Measurements from ENCODE around the gene AFF3.

AFF3 gene

DNA sequence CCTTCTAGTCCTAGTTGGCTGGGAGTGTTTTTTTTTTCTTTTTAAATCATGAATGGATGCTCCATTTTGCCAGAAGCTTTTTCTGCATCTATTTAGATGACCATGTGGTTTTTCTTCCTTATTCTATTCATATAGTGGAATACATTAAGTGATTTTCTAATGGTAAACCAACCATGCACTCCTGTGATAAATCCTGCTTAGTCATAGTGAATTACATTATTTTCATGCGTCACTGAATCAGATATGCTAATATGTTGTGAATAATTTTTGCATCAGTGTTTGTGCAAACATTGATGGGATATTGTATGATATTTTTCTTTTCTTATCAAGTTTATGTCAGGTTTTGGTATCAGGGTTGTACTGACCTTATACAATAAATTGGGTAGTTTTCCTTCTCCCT lies 423.3 kb downstream of the AFF3 start:
- Histone ChIP-seq H3K9me2 (ENCODE audit: low read depth, low read length) (no peaks in the 10 kb centered on the region), H2AFZ (ENCODE audit: low read length) (no peak overlapping the region)

DNA sequence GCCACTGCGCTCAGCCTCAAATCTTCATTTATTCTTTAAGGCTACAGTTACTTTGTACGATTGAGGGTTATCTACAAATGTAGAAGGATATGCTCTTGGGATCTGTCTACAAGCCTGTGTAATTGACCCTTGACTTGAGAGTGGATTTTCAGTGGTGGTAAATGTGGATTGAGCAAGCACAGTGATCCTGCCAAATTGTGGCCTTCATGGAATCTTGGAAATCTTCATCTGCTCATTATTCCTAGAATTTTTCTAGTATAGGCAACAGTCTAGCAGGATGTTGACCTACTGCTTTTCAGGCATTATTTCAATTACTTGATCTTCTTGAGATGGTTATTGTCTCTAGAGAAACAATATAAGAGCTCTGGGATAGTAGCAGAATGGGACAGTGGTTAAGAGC lies 426.4 kb downstream of the AFF3 start:
- no peak for TF ChIP-seq EZH2 (IDR thresholded peaks at IDR 0.05; ENCODE audit: borderline replicate concordance, low read length)
- TF ChIP-seq, protein P1, sequence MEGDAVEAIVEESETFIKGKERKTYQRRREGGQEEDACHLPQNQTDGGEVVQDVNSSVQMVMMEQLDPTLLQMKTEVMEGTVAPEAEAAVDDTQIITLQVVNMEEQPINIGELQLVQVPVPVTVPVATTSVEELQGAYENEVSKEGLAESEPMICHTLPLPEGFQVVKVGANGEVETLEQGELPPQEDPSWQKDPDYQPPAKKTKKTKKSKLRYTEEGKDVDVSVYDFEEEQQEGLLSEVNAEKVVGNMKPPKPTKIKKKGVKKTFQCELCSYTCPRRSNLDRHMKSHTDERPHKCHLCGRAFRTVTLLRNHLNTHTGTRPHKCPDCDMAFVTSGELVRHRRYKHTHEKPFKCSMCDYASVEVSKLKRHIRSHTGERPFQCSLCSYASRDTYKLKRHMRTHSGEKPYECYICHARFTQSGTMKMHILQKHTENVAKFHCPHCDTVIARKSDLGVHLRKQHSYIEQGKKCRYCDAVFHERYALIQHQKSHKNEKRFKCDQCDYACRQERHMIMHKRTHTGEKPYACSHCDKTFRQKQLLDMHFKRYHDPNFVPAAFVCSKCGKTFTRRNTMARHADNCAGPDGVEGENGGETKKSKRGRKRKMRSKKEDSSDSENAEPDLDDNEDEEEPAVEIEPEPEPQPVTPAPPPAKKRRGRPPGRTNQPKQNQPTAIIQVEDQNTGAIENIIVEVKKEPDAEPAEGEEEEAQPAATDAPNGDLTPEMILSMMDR (IDR thresholded peaks at IDR 0.05; ENCODE audit: low read length): no peak
- no peaks in the 10 kb centered on the region for H3K27me3 ChIP-seq (ENCODE audit: insufficient read depth, low read length)

More for the DNA sequence above, 423.3 kb downstream of the AFF3 start:
- H3K9me3 ChIP-seq (ENCODE audit: low read length): peaks cover 11% of the 10 kb centered on the region; the same call in 1 of the 2 replicates
- no peak overlapping the region for H3K27ac ChIP-seq (ENCODE audit: low read depth, low read length, poor library complexity, severe bottlenecking)
- H3K9ac ChIP-seq (ENCODE audit: low read length): no peak overlapping the region
- TF ChIP-seq EZH2 (IDR thresholded peaks at IDR 0.05; ENCODE audit: borderline replicate concordance, low read length): no peak
- TF ChIP-seq, protein P1 (IDR thresholded peaks at IDR 0.05; ENCODE audit: low read length): no peak
- no peaks in the 10 kb centered on the region for H4K20me1 ChIP-seq (ENCODE audit: insufficient read depth, low read length)
- H3K27me3 ChIP-seq (ENCODE audit: insufficient read depth, low read length): no peaks in the 10 kb centered on the region
- H3K36me3 ChIP-seq (ENCODE audit: insufficient read depth, low read length): peaks cover 60% of the 10 kb centered on the region
- H3K79me2 ChIP-seq (ENCODE audit: insufficient read depth, low read length): no peaks in the 10 kb centered on the region
- no peaks in the 10 kb centered on the region; the same call in 1 of the 2 replicates for H3F3A ChIP-seq (ENCODE audit: insufficient read depth, low read length)
- no peak overlapping the region for H3K4me2 ChIP-seq (ENCODE audit: low read length)
- no peak overlapping the region for H3K4me3 ChIP-seq (ENCODE audit: low read depth, low read length, poor library complexity, severe bottlenecking)
- no peaks in the 10 kb centered on the region for H3K4me1 ChIP-seq (ENCODE audit: insufficient read depth, low read length, severe bottlenecking)

DNA sequence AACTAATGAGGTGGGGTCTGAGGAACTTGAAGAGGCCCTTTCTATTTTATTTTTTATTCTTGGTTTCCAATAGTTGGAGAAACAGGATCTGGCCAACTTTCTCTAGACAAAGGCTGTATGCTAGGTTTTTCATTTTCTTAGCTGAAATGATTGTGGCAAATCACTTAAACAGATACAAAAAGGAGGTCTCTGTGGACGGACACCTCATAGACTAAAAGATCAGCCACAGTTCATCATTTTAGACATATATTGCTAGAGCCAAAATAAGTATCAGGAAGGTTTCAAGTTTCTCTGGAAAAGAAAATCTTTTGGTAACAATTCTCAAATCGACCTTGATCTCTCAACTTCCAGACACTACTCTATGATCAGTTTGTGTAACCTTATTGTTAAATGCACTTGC lies 428.0 kb downstream of the AFF3 start:
- no peaks in the 10 kb centered on the region; the same call in 1 of the 2 replicates for H3F3A ChIP-seq (ENCODE audit: insufficient read depth, low read length)
- TF ChIP-seq EZH2 (IDR thresholded peaks at IDR 0.05; ENCODE audit: borderline replicate concordance, low read length): no peak
- TF ChIP-seq, protein P1 (IDR thresholded peaks at IDR 0.05; ENCODE audit: low read length): no peak

More for the DNA sequence above, 426.4 kb downstream of the AFF3 start:
- no peaks in the 10 kb centered on the region for H3K9me3 ChIP-seq (ENCODE audit: low read length)
- H3K4me2 ChIP-seq (ENCODE audit: low read length): no peak overlapping the region
- H3K27ac ChIP-seq (ENCODE audit: low read depth, low read length, poor library complexity, severe bottlenecking): no peak overlapping the region
- no peak overlapping the region for H3K4me3 ChIP-seq (ENCODE audit: low read depth, low read length, poor library complexity, severe bottlenecking)
- no peaks in the 10 kb centered on the region for H3K9me2 ChIP-seq (ENCODE audit: low read depth, low read length)
- peaks cover 4% of the 10 kb centered on the region for H3K4me1 ChIP-seq (ENCODE audit: insufficient read depth, low read length, severe bottlenecking)
- no peak overlapping the region for H3K9ac ChIP-seq (ENCODE audit: low read length)
- H3K36me3 ChIP-seq (ENCODE audit: insufficient read depth, low read length): peaks cover 46% of the 10 kb centered on the region; the same call in 1 of the 2 replicates
- H2AFZ ChIP-seq (ENCODE audit: low read length): no peak overlapping the region
- H3F3A ChIP-seq (ENCODE audit: insufficient read depth, low read length): no peaks in the 10 kb centered on the region; the same call in 1 of the 2 replicates
- no peaks in the 10 kb centered on the region for H3K79me2 ChIP-seq (ENCODE audit: insufficient read depth, low read length)
- H4K20me1 ChIP-seq (ENCODE audit: insufficient read depth, low read length): no peaks in the 10 kb centered on the region

More for the DNA sequence above, 428.0 kb downstream of the AFF3 start:
- Histone ChIP-seq H2AFZ (ENCODE audit: low read length) (no peak overlapping the region), H3K9me3 (ENCODE audit: low read length) (no peaks in the 10 kb centered on the region), H3K27ac (ENCODE audit: low read depth, low read length, poor library complexity, severe bottlenecking) (no peak overlapping the region), H3K9ac (ENCODE audit: low read length) (no peak overlapping the region), H4K20me1 (ENCODE audit: insufficient read depth, low read length) (no peaks in the 10 kb centered on the region), H3K4me2 (ENCODE audit: low read length) (no peak overlapping the region), H3K27me3 (ENCODE audit: insufficient read depth, low read length) (no peaks in the 10 kb centered on the region), H3K9me2 (ENCODE audit: low read depth, low read length) (no peaks in the 10 kb centered on the region), H3K79me2 (ENCODE audit: insufficient read depth, low read length) (no peaks in the 10 kb centered on the region), H3K36me3 (ENCODE audit: insufficient read depth, low read length) (peaks cover 49% of the 10 kb centered on the region; the same call in 1 of the 2 replicates), H3K4me3 (ENCODE audit: low read depth, low read length, poor library complexity, severe bottlenecking) (no peak overlapping the region), H3K4me1 (ENCODE audit: insufficient read depth, low read length, severe bottlenecking) (peaks cover 19% of the 10 kb centered on the region)

Data from OCI-LY1 (cell line).